Naive thymus-derived CD4-positive, alpha-beta T cell (primary cell): Measurements from ENCODE around the gene IRX3. TPM values are rescaled to one million over a fixed set of nuclear protein-coding genes. Genes with fewer than 3 reads are reported as not detected.
A peak's percentile ranks its signal among the peaks of the same experiment; 100 is the strongest.

Experiments used
- ATAC-seq: fragments of 150-1000 bp; cut with Tn5 transposase; 2 replicates; pipeline ENCODE4 v1.10.0; 2021; ENCODE audit warnings: mild to moderate bottlenecking, moderate library complexity
- CTCF ChIA-PET: fragments of 350-600 bp; sonication (Branson Sonifier 250); formaldehyde crosslinking; loops from one replicate; lab custom pipeline; 2021; ENCODE audit warnings: antibody characterized with exemption; lab: Charles Lee
- POLR2A ChIA-PET: fragments of 350-600 bp; sonication (Branson Sonifier 250); formaldehyde crosslinking; loops from one replicate; lab custom pipeline; 2021; ENCODE audit warnings: antibody characterized with exemption, inconsistent platforms; lab: Charles Lee
- DNase-seq, 9 donors: peaks; one replicate each; pipeline versions ENCODE4 v3.0.0 to v3.0.0-alpha.2; 2020 to 2022; ENCODE audit warnings: mixed read lengths in 1 of 9
- H3K27ac ChIP-seq: one replicate; pipeline ENCODE4 v1.7.0; 2013; ENCODE audit warnings: mild to moderate bottlenecking, low read depth, low read length, moderate library complexity
- H3K27me3 ChIP-seq, 2 donors: one replicate each; pipeline ENCODE4 v1.7.0; 2013; ENCODE audit warnings: low read length in 2 of 2, mild to moderate bottlenecking in 2 of 2, moderate library complexity in 2 of 2; ENCODE audit not compliant: control insufficient read depth in 2 of 2, insufficient read depth in 2 of 2
- H3K36me3 ChIP-seq, 3 experiments: 1 replicate in 2 of 3; 2 replicates in 1 of 3; pipeline ENCODE4 v1.7.0; 2013; ENCODE audit warnings: low read length in 3 of 3, mild to moderate bottlenecking in 3 of 3, moderate library complexity in 1 of 3; ENCODE audit not compliant: insufficient read depth in 3 of 3, control insufficient read depth in 2 of 3
- H3K4me1 ChIP-seq, 2 donors: one replicate each; pipeline ENCODE4 v1.7.0; 2013; ENCODE audit warnings: low read length in 2 of 2, mild to moderate bottlenecking in 2 of 2, moderate library complexity in 1 of 2; ENCODE audit not compliant: control insufficient read depth in 2 of 2, insufficient read depth in 2 of 2
- H3K4me3 ChIP-seq: 2 replicates; pipeline ENCODE4 v1.7.0; 2013; ENCODE audit warnings: mild to moderate bottlenecking, low read length
- H3K9me3 ChIP-seq, 3 experiments: 1 replicate in 2 of 3; 2 replicates in 1 of 3; pipeline ENCODE4 v1.7.0; 2013; ENCODE audit warnings: low read length in 3 of 3; ENCODE audit not compliant: control insufficient read depth in 2 of 3
- H3K27ac Mint-ChIP-seq, 9 donors: one replicate each; pipeline ENCODE4 v1.8.0; 2020 to 2022; ENCODE audit warnings: mixed read lengths in 9 of 9, mild to moderate bottlenecking in 8 of 9, moderate library complexity in 5 of 9, inconsistent platforms in 2 of 9
- H3K27me3 Mint-ChIP-seq, 5 donors: one replicate each; pipeline ENCODE4 v1.8.0; 2021 to 2022; ENCODE audit warnings: mixed read lengths in 5 of 5, mild to moderate bottlenecking in 1 of 5
- H3K36me3 Mint-ChIP-seq, 5 donors: one replicate each; pipeline ENCODE4 v1.8.0; 2020 to 2022; ENCODE audit warnings: mixed read lengths in 5 of 5, mild to moderate bottlenecking in 3 of 5, inconsistent platforms in 1 of 5
- H3K4me1 Mint-ChIP-seq, 7 donors: one replicate each; pipeline ENCODE4 v1.8.0; 2020 to 2022; ENCODE audit warnings: mixed read lengths in 7 of 7, mild to moderate bottlenecking in 3 of 7, inconsistent platforms in 1 of 7
- H3K4me3 Mint-ChIP-seq, 10 donors: one replicate each; pipeline ENCODE4 v1.8.0; 2020 to 2022; ENCODE audit warnings: mild to moderate bottlenecking in 10 of 10, mixed read lengths in 10 of 10, moderate library complexity in 6 of 10, inconsistent platforms in 2 of 10
- H3K9me3 Mint-ChIP-seq, 11 donors: one replicate each; pipeline ENCODE4 v1.8.0; 2020 to 2022; ENCODE audit warnings: mixed read lengths in 11 of 11, mild to moderate bottlenecking in 4 of 11, inconsistent platforms in 1 of 11, moderate library complexity in 1 of 11
- intact Hi-C, 2 donors: fragments of 100-400 bp; cut with micrococcal nuclease; formaldehyde crosslinking; loops; one replicate each; pipeline ENCODE4 v1.15.1; 2023
- polyA plus RNA-seq, 2 donors: library from polyadenylated mRNA; unstranded; fragments of 300-500 nt; fragmentation: Illumina TruSeq; gene quantifications; one replicate each; pipeline ENCODE4 v1.2.3, GENCODE V29; 2021
- total RNA-seq, 6 experiments: library from RNA in 5 of 6; stranded (reverse) in 5 of 6; gene quantifications; 1 replicate in 5 of 6; 2 replicates in 1 of 6; pipeline ENCODE4 v1.2.3 and lab custom pipeline; 2021 to 2026

IRX3 gene
- total and polyA plus RNA-seq, 7 experiments from 2014 or later, result 3.2 TPM; not detected in 6

DNA sequence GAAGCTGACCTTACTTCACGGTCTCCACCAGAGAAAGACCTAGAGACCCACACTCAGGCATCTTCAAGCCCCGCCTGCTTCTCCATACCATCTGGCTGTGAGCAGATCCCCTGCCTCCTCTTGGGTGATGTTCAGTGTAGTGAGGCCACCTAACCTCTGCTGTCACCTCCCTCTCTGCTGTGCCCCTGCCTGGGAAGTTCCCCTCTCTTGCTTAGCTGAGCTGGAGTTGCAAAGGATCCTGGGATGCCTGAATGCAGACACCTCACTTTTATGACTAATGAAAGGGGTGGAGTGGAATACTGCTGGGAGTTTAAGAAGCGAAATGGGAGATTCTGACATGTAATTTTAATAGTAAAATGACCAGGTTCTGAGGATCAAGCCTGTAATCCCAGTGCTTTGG, 5.8 kb downstream of the IRX3 start:
- ATAC-seq (no peak), DNase-seq (no peak)
- Mint-ChIP-seq H3K27me3 (peaks cover 51 to 57% (median 56%) of the 10 kb centered on the region in 5 donors), H3K4me1 (peaks cover 14 to 37% (median 25%) of the 10 kb centered on the region in 7 donors), H3K4me3 (peak overlapping the region in 2 of 10 donors; percentile 4 to 11), H3K9me3 (peaks cover 0 to 2% (median 0%) of the 10 kb centered on the region in 11 donors), H3K27ac (no peak overlapping the region), H3K36me3 (peaks cover 0 to 7% (median 0%) of the 10 kb centered on the region in 5 donors)
- no peak overlapping the region for H3K4me3 ChIP-seq
- H3K27ac ChIP-seq, result no peak overlapping the region
- H3K36me3 ChIP-seq, result no peaks in the 10 kb centered on the region
- H3K27me3 ChIP-seq, result no peaks in the 10 kb centered on the region
- no peaks in the 10 kb centered on the region for H3K4me1 ChIP-seq
- POLR2A ChIA-PET, result no interaction called here
- CTCF ChIA-PET, result no interaction called here
- intact Hi-C loops, result loop anchor here in 1 of 2 donors (5.0 to 10.0 kb wide), 2 partner anchors 728 to 1914 kb away; partner anchors contain the start of gene GNAO1
- no peaks in the 10 kb centered on the region for H3K9me3 ChIP-seq

DNA sequence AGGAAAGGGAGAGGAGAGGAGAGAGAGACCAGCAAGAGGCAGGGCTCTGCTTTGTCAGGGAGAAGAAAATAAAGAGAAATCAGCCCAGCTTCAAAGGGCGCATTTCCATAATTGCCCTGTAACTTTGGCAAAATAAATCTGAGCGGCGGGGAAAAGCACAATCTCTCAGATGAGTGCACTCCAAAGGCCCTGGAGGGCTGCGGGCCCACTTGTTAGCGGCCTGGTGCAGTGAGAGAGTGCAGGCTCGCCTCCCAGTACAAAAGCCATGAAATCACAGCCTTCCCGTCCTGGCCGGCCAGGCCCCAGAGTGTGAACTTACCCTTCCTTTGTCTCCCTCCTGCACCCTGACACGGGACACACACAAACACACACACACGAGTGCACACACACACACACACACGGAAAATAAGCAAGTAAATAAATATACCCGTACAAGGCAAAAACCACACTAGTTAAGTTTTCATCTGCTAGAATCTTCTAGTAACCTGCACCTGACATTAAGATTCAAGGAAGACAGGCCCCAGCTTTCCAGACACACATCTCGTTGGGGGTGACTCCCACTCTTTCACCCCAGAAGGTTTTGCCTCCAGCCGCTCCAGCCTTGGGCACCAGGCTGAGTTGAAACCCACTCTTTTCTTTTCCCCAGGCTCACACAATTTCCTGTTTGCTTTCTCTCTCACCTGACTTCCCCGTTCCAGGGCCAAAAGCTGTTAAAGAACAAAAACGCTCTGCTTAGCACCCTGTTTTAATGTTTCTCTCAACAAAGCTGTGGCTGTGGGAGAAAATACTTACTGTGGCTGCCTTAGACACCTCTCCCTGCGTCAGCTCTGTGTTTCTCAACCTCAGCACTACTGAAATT, 8.5 kb downstream of the IRX3 start:
- Mint-ChIP-seq H3K36me3 (peaks cover 0 to under 1% (median 0%) of the 10 kb centered on the region in 5 donors), H3K27me3 (peaks cover 35 to 59% (median 46%) of the 10 kb centered on the region in 5 donors), H3K9me3 (peaks cover 0 to 1% (median 0%) of the 10 kb centered on the region in 11 donors), H3K27ac (no peak overlapping the region), H3K4me1 (peaks cover 1 to 22% (median 12%) of the 10 kb centered on the region in 7 donors), H3K4me3 (no peak overlapping the region)
- H3K4me3 ChIP-seq, result no peak overlapping the region
- no peaks in the 10 kb centered on the region for H3K4me1 ChIP-seq
- no peak overlapping the region for H3K27ac ChIP-seq
- intact Hi-C loops, result no loop called here
- ChIA-PET POLR2A (no interaction called here), CTCF (no interaction called here)
- H3K27me3 ChIP-seq, result no peaks in the 10 kb centered on the region
- no peaks in the 10 kb centered on the region for H3K9me3 ChIP-seq
- ATAC-seq (no peak), DNase-seq (no peak)
- H3K36me3 ChIP-seq, result no peaks in the 10 kb centered on the region

DNA sequence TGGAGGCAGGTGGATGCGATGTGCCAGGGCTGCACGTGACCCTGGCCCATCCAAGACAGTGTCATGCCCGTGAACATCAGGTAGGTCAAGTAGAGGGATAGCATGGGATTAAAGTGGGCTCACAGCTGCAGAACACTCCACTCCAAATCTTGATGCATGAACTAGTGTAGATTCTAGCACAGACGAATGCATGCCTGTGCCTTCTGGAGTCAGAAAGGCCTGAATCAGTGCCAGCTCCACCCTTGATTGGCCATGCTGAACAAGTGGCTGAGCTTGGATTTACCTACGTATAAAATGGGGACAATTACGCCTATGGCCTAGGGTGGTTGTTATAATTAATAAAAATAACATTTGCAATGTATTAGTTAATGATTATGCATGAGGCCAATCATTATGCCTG, 10.6 kb downstream of the IRX3 start:
- no peak for ATAC-seq
- Histone ChIP-seq H3K27me3 (no peaks in the 10 kb centered on the region), H3K4me3 (no peak overlapping the region), H3K9me3 (no peaks in the 10 kb centered on the region), H3K4me1 (no peaks in the 10 kb centered on the region), H3K36me3 (no peaks in the 10 kb centered on the region), H3K27ac (no peak overlapping the region)
- DNase-seq, result no peak
- no peaks in the 10 kb centered on the region for H3K36me3 Mint-ChIP-seq
- H3K27ac Mint-ChIP-seq, result no peak overlapping the region
- peaks cover 0 to under 1% (median 0%) of the 10 kb centered on the region in 11 donors for H3K9me3 Mint-ChIP-seq
- intact Hi-C loops, result no loop called here
- H3K4me3 Mint-ChIP-seq, result no peak overlapping the region
- ChIA-PET CTCF (no interaction called here), POLR2A (no interaction called here)
- peaks cover 0 to 11% (median 2%) of the 10 kb centered on the region in 7 donors for H3K4me1 Mint-ChIP-seq
- peaks cover 18 to 41% (median 28%) of the 10 kb centered on the region in 5 donors for H3K27me3 Mint-ChIP-seq

DNA sequence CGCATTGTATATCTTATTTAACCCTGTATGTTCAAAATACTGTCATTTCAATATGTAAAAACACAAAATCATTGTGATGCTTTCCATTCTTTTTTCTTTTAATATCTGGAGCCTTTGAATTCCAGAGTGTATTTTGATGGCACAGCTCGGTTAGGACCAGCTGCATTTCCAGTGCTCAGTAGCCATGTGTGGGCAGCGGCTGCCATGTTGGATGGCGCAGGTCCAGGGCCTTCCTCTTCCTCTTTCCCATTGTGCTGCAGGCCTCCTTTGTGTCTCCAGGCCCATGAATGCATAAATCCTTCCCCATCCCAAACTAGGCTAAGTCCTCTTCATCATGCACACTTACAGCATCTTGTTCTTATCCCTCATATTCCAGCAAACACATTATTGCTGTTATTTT, 13.0 kb downstream of the IRX3 start:
- peaks cover 0 to 7% (median 0%) of the 10 kb centered on the region in 7 donors for H3K4me1 Mint-ChIP-seq
- ChIA-PET CTCF (no interaction called here), POLR2A (no interaction called here)
- intact Hi-C loops, result no loop called here
- H3K27ac ChIP-seq, result no peak overlapping the region
- no peaks in the 10 kb centered on the region for H3K4me1 ChIP-seq
- no peaks in the 10 kb centered on the region for H3K36me3 Mint-ChIP-seq
- no peaks in the 10 kb centered on the region for H3K9me3 ChIP-seq
- H3K4me3 Mint-ChIP-seq, result no peak overlapping the region
- H3K9me3 Mint-ChIP-seq, result peaks cover 0 to 4% (median 0%) of the 10 kb centered on the region in 11 donors
- peaks cover 2 to 32% (median 21%) of the 10 kb centered on the region in 5 donors for H3K27me3 Mint-ChIP-seq
- ATAC-seq, result no peak
- no peak overlapping the region for H3K4me3 ChIP-seq
- H3K27me3 ChIP-seq, result no peaks in the 10 kb centered on the region
- no peak overlapping the region for H3K27ac Mint-ChIP-seq
- no peaks in the 10 kb centered on the region for H3K36me3 ChIP-seq
- DNase-seq, result no peak

DNA sequence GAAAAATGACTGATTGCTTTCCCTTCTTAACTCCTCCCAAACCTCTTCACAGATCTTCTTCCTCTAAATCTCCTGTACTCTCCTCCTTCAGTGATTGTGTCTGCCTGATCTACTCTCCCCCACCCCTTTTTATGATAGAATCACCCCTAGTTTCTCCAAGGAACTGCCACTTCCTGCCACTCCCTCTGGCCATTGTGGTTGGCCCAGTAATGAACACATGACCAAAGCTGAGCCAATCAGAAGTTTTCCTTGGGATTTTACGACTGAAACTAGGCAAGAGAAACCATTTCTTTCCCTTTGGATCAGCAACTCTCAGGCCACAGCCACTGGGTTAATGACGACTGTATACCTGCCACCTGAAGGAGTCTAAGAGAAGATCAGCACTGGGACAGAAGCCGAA, 15.9 kb downstream of the IRX3 start:
- H3K4me1 Mint-ChIP-seq, result no peaks in the 10 kb centered on the region
- CTCF ChIA-PET, result no interaction called here
- POLR2A ChIA-PET, result no interaction called here
- intact Hi-C loops, result no loop called here
- no peaks in the 10 kb centered on the region for H3K36me3 ChIP-seq
- DNase-seq (no peak), ATAC-seq (no peak)
- H3K4me3 Mint-ChIP-seq, result no peak overlapping the region
- H3K27me3 ChIP-seq, result no peaks in the 10 kb centered on the region
- no peaks in the 10 kb centered on the region for H3K9me3 ChIP-seq
- no peaks in the 10 kb centered on the region for H3K4me1 ChIP-seq
- H3K4me3 ChIP-seq, result no peak overlapping the region
- H3K9me3 Mint-ChIP-seq, result peaks cover 0 to 4% (median 0%) of the 10 kb centered on the region in 11 donors
- peaks cover 4 to 37% (median 26%) of the 10 kb centered on the region in 5 donors for H3K27me3 Mint-ChIP-seq
- no peak overlapping the region for H3K27ac ChIP-seq
- no peak overlapping the region for H3K27ac Mint-ChIP-seq
- H3K36me3 Mint-ChIP-seq, result no peaks in the 10 kb centered on the region

DNA sequence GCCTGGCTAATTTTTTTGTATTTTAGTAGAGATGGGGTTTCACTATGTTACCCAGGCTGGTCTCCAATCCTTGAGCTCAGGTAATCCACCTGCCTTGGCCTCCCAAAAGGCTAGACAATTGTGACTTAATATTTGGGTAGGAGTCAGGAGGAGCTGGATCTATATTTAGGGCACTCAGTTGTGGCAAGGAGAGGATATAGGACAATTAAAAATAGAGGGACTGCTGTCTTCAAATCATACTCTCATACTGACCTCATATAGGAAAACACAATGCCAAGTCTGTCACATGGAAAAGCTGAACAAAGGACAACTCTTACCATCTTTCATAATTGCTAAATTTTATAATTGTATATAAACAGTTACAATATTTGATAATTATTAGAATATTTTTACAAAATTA, 17.1 kb downstream of the IRX3 start:
- no peaks in the 10 kb centered on the region for H3K9me3 ChIP-seq
- H3K36me3 ChIP-seq, result no peaks in the 10 kb centered on the region
- H3K27me3 ChIP-seq, result no peaks in the 10 kb centered on the region
- Mint-ChIP-seq H3K9me3 (peaks cover 0 to 4% (median 0%) of the 10 kb centered on the region in 11 donors), H3K27me3 (peaks cover 6 to 39% (median 35%) of the 10 kb centered on the region in 5 donors), H3K4me1 (no peaks in the 10 kb centered on the region), H3K4me3 (no peak overlapping the region), H3K36me3 (peaks cover 0 to 4% (median 0%) of the 10 kb centered on the region in 5 donors), H3K27ac (no peak overlapping the region)
- no peak overlapping the region for H3K4me3 ChIP-seq
- CTCF ChIA-PET, result no interaction called here
- POLR2A ChIA-PET, result no interaction called here
- DNase-seq (no peak), ATAC-seq (no peak)
- intact Hi-C loops, result no loop called here
- H3K27ac ChIP-seq, result no peak overlapping the region
- H3K4me1 ChIP-seq, result no peaks in the 10 kb centered on the region
